Measurements from ENCODE around the gene TAS1R1. TPM values are rescaled to one million over a fixed set of nuclear protein-coding genes. Genes with fewer than 3 reads are reported as not detected.
A peak's percentile ranks its signal among the peaks of the same experiment; 100 is the strongest.

Gene TAS1R1
- total RNA-seq, 1 donor from 2014 or later, result not detected

DNA sequence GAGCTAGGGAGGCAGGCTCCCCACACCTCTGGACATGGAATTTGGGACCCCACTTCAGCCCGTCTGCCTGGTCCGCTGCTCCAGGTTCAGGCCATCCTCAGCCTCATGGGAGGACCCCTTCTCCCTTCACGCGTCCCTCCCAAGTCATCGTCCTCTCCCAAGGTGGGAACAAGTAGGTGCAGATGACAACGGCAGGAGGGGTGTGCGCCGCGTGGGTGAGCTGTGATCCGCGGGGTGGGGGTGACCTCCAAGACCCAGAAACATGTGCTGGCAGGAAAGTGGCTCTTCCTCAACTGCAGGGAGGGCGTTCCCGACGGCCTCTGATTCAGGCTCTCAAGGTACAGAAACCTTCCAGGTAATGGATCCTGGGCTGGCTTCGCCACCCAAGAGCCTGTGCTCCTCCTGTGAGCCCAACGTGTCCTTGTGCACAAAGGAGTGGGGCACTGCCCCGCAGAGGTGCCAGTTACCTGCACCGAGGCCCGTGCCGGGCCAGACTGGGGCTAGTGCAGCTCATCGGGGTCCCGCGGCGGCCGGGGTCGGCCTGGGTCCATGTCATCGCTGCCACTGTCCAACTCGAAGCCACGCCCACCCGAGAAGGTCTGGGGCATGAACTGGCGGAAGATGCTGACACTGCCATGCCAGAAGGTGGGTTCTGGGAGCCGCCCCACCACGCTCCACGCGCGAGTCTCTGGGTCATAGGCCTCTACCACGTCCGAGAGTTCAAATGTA lies 37.9 kb downstream of the TAS1R1 start:
- Histone ChIP-seq H3K4me1 (peaks cover 97% of the 10 kb centered on the region), H3K27me3 (ENCODE audit: low read depth) (no peaks in the 10 kb centered on the region), H3K36me3 (peaks cover 92% of the 10 kb centered on the region), H3K4me3 (no peak overlapping the region), H3K27ac (replicated peaks) (peak overlapping the region; percentile 59), H3K9me3 (replicated peaks) (no peaks in the 10 kb centered on the region)
- intact Hi-C loops (cut with micrococcal nuclease), result no loop called here
- TF ChIP-seq, protein P1, sequence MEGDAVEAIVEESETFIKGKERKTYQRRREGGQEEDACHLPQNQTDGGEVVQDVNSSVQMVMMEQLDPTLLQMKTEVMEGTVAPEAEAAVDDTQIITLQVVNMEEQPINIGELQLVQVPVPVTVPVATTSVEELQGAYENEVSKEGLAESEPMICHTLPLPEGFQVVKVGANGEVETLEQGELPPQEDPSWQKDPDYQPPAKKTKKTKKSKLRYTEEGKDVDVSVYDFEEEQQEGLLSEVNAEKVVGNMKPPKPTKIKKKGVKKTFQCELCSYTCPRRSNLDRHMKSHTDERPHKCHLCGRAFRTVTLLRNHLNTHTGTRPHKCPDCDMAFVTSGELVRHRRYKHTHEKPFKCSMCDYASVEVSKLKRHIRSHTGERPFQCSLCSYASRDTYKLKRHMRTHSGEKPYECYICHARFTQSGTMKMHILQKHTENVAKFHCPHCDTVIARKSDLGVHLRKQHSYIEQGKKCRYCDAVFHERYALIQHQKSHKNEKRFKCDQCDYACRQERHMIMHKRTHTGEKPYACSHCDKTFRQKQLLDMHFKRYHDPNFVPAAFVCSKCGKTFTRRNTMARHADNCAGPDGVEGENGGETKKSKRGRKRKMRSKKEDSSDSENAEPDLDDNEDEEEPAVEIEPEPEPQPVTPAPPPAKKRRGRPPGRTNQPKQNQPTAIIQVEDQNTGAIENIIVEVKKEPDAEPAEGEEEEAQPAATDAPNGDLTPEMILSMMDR (IDR thresholded peaks at IDR 0.05; ENCODE audit: borderline replicate concordance), result no peak
- no peak for DNase-seq

DNA sequence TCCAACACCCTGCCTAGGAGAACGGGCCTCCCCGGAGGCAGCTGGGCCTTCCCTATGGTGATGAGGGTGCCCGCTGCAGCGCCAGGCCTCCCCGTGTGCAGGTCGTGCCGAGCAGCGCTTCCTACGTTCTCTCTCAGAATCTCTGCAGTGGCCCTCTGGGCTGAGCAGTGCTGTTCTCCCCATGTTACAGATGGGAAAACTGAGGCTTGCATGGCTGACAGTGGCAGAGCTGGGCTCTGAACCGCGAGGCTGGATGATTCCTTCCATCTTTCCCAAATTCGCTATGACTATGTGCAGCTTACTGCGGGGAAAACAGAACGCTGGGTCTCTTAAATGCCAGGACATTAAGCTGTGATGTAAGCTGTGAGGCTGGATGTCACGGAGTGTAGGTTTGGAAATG lies 38.7 kb downstream of the TAS1R1 start:
- Histone ChIP-seq H3K27ac (replicated peaks) (peak overlapping the region; percentile 59), H3K9me3 (replicated peaks) (no peaks in the 10 kb centered on the region), H3K27me3 (ENCODE audit: low read depth) (no peaks in the 10 kb centered on the region), H3K36me3 (peaks cover 92% of the 10 kb centered on the region), H3K4me1 (peaks cover 97% of the 10 kb centered on the region), H3K4me3 (no peak overlapping the region)
- intact Hi-C loops (cut with micrococcal nuclease), result no loop called here
- no peak for DNase-seq
- TF ChIP-seq, protein P1 (IDR thresholded peaks at IDR 0.05; ENCODE audit: borderline replicate concordance), result no peak

DNA sequence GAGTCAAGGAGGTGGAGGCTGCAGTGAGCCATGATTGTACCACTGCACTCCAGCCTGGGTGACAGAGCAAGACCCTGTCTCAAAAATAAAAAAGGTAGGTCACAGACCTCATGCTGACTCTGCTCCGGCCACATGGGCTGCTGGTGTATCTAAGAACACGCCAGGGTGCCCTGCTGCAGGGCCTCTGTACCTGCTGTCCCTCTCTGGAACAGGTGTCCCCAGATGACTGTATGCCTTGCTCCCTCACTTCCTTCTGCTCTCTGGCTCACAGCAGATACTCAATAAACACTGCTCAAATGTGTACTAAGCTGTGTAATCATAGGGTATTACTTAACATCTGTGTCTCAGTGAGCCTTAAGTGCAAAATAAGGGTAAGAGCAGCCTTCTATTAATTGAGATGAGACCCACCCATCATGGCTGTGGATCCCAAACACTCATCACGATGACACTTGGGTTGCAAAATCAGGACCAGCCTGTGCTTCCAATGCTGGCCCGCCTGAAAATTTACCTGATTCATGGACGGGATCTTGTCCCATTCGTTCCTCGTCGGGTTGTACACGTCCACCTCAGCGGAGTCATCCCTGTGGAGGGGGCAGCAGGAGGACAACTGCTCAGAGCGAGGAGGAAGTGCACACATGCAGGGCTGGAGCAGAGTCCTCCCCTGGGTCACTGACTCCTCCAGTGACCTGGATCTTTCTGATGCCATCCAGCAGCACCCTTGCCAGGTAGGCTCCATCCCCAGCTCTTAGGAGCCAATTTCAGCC lies 40.1 kb downstream of the TAS1R1 start:
- H3K4me1 ChIP-seq, result peaks cover 97% of the 10 kb centered on the region
- no peak overlapping the region for H3K4me3 ChIP-seq
- H3K27ac ChIP-seq (replicated peaks), result peak overlapping the region; percentile 100
- intact Hi-C loops (cut with micrococcal nuclease), result no loop called here
- peaks cover 91% of the 10 kb centered on the region for H3K36me3 ChIP-seq
- no peak for DNase-seq
- H3K27me3 ChIP-seq (ENCODE audit: low read depth), result no peaks in the 10 kb centered on the region
- no peaks in the 10 kb centered on the region for H3K9me3 ChIP-seq (replicated peaks)
- TF ChIP-seq, protein P1 (IDR thresholded peaks at IDR 0.05; ENCODE audit: borderline replicate concordance), result no peak

DNA sequence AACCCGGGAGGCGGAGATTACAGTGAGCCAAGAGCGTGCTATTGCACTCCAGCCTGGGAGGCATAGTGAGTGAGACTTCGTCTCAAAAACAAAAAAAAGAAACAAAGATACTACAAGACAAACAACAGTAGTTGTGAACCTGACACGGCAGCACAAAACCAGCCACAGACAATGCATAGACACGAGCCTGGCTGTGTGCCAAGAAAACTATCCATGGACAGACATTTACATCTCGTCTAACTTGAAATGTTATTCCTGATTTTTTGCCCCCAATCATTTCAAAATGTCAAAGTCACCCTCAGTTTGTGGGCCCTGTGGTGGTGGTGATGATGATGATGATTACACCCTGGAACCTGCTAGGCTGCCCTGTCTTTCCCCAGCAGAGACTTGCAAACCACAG lies 41.2 kb downstream of the TAS1R1 start:
- DNase-seq, result no peak
- Histone ChIP-seq H3K9me3 (replicated peaks) (no peaks in the 10 kb centered on the region), H3K4me1 (peaks cover 100% of the 10 kb centered on the region), H3K27ac (replicated peaks) (peak overlapping the region; percentile 100), H3K36me3 (peaks cover 81% of the 10 kb centered on the region), H3K27me3 (ENCODE audit: low read depth) (no peaks in the 10 kb centered on the region), H3K4me3 (peak overlapping the region; percentile 97)
- intact Hi-C loops (cut with micrococcal nuclease), result no loop called here
- TF ChIP-seq, protein P1 (IDR thresholded peaks at IDR 0.05; ENCODE audit: borderline replicate concordance), result no peak

DNA sequence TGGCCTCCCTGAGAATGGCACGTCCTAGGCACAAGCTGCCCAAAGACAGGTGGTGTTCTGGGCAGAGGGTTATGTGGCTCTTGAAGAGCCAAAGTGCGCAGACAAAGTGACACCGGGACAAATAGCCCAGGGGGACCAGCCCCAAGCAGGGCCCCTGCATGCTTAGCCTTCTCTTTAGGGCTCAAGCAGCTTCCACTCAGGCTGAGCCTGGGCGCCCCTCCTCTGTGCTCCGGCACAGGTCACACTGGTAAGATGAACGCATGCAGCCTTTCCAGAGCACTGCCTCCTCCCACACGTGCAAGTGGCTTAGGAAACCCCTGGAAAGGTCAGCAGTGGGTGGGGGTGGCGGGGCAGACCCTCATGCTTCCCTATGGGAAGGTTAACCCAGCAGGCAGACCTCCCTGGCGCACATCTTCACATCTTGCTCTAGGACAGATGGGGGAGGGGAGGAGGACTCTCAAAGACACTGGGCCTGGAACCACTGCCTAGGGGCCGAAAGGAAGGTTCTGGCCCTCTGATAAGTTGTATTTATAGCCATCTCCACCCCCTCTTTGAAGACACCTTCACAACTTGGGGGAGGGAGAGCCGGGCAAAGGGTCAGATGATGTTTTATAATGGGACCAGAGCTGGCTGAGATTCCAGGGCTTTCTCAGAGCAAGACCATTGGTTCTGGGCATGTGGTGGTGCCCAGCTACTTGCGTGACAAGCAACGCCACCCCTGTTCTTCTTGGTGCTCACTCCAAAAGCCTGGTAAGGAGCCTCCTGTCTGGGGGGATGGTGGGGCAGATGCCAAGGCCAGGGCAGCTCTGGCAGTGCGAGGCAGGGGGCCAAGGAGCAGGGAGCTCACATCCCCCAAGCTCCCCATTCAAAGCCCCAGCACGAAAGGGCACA lies 42.0 kb downstream of the TAS1R1 start:
- peaks cover 80% of the 10 kb centered on the region for H3K36me3 ChIP-seq
- intact Hi-C loops (cut with micrococcal nuclease), result no loop called here
- no peaks in the 10 kb centered on the region for H3K9me3 ChIP-seq (replicated peaks)
- peaks cover 100% of the 10 kb centered on the region for H3K4me1 ChIP-seq
- no peaks in the 10 kb centered on the region for H3K27me3 ChIP-seq (ENCODE audit: low read depth)
- peak overlapping the region; percentile 100 for H3K27ac ChIP-seq (replicated peaks)
- DNase-seq, result no peak
- TF ChIP-seq, protein P1 (IDR thresholded peaks at IDR 0.05; ENCODE audit: borderline replicate concordance), result no peak
- H3K4me3 ChIP-seq, result peak overlapping the region; percentile 97
